Effector CD4-positive, alpha-beta T cell (primary cell): ENCODE results near the gene KIAA0753.
"Not testable (repeated sequence)": the region's sequence is repeated elsewhere in the genome, so short reads cannot be mapped to it uniquely, and the experiment has no call there.

Source experiments
- DNase-seq: peaks from one replicate; pipeline ENCODE4 v3.0.0-alpha.2; 2020

The KIAA0753 gene

DNA sequence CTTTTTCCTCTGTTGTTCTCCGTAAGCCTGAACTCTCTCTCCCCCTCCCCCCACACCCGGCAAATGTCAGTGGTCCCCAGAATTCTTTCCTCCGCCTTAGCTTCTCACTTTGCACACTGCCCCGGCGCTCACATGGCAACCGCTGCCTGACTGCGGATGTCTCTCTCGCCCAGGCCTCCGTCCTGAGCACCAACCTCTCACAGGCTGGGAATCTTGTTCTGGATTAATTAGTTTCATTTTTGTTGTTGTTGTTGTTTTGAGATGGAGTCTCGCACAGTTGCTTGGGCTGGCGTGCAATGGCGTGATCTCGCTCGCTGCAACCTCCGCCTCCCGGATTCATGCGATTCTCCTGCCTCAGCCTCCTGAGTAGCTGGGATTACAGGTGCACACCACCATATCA, 27.7 kb upstream of the KIAA0753 start:
- DNase-seq = no peak

DNA sequence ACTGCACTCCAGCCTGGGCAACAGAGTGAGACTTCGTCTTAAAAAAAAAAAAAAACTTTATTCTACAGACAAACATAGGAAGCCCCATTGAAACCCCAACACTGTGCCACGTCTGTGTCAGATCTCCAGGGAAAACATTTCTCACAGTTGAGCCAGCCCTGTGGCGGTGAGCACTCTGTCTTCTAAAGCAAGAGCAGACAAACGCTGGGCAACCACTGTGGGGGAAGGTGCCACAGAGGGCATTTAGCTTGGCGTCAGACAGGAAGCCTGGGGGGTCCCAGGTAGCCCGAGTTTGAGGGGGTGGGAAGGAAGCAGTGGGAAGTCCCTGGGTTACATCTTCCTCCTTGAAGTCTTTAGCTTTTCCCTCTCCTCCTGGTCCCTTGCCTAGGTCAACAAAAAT, 27.0 kb upstream of the KIAA0753 start:
- no peak for DNase-seq

DNA sequence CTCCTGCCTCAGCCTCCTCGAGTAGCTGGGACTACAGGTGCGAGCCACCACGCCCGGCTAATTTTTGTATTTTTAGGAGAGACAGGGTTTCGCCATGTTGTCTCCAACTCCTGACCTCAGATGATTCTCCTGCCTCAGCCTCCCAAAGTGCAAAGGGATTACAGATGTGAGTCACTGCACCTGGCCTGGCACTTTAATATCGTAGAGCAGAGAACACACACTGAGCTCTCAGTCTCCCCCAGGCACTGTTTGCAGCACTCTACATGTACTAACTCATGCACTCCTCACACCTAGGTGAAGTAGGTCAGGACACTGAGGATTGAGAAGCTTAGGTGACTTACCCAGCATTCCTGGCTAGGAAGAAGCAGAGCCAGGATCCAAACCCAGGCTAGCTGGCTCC, 26.0 kb upstream of the KIAA0753 start:
- no peak for DNase-seq

DNA sequence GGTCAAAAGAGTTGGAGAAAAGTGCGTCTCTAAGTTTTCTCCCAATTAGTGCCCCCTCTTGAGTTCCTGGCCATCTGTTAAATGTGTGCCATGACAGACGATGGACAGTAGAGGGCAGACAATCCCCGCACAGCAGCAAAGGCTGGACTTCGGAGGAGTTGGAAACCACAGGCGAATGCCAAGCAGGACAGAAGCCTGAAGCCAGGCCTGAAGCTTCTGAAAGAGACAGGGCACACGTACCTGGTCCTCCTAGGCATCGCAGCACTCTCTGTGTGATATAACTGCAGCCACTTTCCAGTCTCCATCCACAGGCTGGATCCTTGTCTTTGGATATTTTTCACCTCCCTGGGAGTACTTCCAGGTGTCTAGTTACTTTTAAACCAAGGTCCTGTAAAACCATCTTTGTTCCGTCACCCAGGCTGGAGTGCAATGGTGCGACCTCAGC, 25.6 kb upstream of the KIAA0753 start:
- peak; percentile 11 for DNase-seq

DNA sequence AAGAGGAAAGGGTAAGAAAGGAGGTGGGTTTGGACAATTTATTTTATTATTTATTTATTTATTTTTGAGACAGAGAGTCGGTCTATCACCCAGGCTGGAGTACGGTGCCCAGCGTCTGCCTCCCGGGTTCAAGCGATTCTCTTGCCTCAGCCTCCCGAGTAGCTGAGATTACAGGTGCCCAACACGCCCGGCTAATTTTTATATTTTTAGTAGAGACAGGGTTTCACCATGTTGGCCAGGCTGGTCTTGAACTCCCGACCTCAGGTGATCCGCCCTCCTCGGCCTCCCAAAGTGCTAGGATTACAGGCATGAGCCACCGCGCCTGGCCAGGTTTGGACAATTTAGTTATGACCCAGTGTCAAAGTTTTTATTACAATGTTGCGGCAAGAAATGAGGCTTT, 22.7 kb upstream of the KIAA0753 start:
- not testable (repeated sequence) for DNase-seq

DNA sequence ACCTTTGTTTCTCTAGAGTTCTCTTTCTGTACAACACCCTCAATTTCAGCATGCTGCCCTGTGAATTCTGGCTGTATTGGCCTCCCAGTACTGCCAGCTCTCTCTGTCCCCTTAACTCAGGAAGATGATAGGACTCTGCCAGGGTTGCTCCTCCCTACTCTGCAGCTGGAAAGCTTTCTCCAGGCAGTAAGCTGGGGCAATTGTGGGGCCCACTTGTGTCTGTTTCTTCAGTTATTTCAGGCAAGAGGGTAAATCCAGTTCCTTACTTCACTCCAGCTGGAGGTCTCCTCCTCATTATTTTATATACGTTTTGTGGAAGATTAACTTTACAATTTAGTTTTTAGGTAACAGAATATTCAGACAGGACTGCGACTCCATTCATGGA, 20.9 kb upstream of the KIAA0753 start:
- DNase-seq = no peak

DNA sequence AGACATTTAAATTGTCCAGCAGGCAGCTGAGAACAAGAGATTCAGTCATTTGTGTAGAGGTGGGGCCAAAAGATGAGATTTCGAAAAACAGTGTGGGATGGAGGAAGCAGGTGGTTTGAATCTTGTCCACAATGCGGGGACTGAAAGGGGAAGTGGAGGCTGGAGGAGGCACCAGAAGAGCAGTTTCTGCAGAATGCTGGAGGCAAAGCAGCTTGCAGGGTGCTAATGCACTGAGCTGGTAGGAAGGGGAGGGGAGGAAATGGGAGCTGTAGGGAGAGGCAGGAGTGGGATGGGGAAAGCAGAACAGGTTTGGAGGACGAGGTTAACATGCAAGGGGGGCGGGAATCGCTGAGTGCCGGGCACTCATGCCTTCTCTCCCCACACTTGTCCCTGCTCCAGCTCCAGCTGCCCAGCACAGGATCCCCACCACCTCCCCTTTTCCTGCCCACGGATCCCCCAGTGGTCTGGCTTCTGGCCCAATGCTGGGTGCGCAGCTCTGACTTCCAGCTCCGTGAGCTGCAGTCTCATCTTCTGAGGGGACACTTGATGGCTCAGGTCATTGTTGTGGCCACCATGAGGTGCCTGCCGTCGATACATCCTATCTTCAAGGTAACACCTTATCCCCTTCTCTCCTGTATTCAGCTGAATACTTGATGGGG, 20.4 kb upstream of the KIAA0753 start:
- no peak for DNase-seq

DNA sequence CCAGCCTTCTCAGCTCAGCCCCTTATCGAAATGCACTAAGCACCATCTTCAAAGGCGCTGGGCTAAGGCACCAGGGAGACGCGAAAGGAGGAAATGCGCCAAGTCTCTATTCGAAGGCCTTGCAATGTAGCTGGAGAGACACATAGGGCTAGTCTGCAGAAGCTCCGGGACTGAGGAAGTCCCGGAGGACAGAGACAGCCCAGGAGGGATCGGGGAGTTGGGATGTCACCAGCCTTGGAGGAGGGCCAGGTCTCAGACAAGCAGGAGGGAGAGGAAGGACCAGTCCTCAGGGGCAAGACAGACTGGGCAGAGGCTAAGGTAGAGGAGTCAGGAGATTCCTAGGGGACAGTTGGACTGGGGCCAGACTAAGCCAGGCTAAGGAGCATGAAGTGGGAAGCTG, 19.6 kb upstream of the KIAA0753 start:
- DNase-seq = no peak

DNA sequence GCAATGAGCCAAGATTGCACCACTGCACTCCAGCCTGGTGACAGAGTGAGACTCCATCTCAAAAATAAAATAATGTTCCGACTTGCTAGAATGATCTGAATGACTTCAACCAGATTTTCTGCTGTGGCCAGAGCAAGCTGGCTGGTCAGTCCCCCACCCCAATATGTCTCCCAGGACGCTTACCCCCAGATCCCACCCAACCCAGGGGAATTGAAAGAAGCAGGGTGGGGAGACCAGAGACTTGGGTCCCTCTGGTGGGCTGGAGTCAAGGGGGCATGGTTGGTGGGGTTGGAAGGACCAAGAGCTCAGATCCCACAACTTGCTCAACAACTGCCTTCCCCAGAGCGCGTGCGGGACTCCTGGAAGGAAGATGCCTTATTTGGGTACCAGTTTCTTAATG, 17.9 kb upstream of the KIAA0753 start:
- not testable (repeated sequence) for DNase-seq

DNA sequence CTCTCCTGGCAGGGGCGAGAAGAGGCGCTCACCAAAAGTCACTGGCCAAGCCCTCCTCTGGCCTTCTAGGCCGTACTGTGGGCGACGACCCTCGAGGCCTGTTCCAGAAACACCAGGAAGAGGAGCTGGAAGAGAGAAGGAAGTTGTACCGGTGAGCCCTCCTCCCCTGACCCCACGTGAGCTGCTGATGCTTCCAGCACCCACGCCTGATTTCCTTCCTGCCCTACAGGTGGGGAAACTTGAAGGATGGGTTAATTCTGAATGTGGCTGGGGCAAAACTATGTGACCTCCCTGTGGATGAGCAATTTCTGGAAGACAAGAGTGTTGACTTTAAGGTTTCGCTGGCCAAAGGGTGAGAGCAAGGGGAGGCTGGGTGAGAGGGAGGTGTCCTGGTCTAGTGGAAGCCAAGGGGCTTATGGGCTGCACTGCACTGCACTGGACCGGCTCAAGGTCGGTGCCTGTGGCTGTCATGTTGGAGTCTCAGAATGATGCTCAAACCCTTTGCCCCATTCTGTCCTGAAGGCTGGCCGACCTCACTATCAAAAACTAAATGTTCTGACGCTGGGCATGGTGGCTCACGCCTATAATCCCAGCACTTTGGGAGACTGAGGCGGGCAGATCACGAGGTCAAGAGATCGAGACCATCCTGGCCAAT, 17.2 kb upstream of the KIAA0753 start:
- no peak for DNase-seq

DNA sequence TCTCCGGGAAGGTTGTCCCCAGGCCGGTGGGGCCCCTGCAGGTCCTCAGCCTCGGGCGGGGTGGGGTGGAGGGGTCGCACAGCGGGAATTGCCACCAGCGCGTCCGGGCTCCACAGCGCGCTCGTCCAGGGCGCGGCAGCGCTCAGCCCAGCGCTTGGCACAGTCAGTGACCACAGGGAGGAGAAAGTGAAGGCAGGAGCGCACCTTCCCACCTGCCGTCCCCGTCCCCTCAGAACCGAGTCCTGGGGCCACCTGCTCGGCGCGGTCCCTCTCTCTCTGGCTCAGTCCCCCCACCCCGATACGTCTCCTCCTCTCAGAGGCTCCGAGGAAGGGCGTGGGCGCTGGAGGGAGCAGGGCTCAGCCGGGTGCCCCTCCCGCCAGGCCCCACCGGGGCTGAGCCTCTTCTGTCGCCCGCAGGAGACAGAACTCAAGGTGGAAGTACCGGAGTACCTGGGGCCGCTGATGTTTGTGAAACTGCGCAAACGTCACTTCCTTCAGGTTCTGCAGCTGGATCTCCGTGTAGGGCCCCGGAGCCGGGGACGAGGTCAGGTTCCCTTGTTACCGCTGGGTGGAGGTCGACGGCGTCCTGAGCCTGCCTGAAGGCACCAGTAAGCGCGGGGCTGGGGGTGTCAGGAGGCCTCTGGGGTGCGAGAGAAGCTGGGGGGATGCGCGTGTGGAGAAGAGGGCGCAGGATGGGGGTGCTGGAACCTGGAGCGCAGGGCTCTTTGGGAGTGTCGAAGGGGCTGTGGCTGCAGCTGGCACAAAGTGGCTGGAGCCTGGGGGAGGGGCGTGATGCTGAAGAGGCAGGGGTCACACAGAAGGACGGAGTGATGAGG, 16.5 kb upstream of the KIAA0753 start:
- peak; percentile 55 for DNase-seq

DNA sequence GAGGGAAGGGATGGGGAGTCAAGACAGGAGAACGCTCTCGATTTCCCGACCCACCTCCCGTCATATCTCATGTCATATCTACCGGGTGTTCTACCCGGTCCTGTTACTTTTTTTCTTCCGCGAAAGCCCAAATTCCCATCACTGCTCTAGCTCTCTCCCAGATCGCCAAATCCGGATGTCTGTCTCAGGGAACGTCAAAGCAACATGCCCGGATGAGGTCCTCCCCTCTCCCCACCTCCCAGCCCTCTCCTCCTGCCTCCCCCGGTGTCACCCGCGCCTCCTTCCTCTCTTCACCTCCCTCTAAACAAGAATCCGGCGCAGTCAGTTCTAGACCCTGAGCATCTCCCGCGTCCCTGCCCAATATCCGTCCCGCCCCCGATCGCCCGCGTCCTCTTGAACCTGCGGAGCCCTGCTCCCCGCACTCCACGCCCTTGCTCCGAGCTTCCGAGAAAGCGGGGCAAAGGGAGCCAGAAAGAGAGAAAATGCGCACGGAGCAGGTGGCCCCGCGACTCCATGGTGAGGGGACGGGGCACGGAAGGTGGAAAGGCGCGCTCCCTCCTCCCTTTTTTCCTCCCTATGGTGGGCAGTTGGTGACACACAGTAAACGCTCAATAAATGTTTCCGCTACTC, 15.3 kb upstream of the KIAA0753 start:
- not testable (repeated sequence) for DNase-seq

DNA sequence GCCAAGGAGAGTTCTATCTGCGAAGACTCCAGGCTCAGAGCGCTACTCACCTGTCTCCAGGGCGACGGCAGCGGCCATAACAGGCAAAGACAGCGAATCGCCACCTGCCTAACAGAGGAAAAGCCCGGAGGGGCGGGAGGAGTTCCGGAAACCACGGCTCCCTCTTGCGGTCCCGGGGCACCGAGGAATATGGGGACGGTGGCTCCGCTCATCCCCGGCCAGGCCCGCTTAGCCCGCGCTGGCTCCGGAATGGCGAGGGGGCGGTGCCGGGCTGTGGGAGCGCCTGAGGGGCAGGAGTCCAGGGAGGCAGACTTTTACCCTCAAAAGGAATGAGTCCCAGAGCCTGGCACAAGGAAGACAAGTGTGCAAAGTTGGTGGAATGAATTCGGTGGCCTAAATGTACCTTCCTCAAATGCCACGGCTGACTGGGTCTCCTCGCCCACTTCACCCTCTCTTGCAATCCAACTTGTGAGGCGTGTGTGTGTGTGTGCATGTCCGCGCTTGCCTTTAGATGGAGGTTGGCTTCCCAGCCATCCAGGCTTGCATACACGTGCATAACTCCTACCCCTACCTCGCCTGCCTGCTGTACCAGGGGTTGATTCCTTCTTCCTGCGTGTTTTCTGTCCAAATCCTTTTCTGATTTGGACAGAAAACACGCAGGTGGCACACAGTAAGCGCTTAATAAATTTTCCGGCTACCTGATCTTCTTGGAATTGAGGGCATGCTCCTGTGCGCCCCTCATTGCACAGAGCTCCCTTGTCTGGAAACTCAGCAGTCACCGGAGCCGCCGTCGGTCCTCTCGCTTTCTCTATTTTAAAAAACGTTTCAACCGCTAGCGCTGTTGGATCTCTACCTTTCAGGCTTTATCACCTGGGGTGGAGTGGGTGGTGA, 14.6 kb upstream of the KIAA0753 start:
- no peak for DNase-seq

DNA sequence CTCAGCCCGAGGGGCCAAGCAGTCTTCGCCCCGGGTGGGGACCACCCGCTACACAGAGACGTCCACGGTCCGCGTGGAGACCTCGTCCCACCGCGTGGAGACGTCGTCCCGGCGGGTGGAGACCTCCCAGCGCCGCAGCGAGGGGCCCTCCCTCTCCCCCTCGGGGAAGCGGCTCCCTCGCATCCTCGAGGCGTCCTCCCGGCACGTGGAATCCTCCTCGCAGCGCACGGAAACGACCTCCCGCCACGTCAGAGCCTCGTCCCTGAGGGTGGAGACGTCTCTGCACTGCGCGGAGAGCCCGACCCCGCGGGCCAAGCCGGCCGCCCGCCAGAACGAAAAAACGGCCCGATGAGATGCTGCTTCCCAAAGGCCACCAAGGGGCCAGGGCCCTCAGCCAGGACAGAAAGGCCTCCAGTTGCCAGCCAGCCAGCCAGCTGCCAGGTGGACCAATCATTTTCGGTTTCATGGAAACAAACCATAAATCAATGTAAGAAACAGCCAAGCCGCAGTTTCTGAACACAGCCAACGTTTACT, 11.5 kb upstream of the KIAA0753 start:
- DNase-seq = no peak

DNA sequence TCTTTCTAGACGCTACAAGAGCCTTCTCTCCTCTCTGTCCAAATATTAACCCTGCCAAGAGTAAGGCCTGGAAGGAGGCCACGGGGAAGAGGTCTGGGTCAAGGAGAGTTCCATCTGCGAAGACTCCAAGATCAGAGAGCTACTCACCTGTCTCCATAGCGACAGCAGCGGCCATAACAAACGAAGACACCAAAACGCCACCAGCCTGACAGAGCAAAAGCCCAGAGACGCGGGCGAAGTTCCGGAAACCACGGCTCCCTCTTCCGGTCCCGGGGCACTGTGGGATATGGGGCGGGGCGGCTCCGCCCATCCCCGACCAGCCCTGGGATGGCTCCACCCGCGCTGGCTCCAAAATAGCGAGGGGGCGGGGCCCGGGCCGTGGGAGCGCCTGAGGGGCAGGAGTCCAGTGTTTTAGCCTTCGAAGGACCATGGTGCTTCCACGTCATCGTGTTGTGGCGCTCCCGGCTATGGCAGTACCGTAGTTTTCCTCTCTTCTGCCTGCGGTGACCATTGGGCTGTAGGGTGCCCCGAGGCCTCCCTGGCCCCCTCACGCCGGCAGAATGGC, 10.9 kb upstream of the KIAA0753 start, which contains the start of the genes C17orf100 and MED31:
C17orf100 (plus strand) TSS at position 409 of the 565 bp plus-strand sequence; CDS start at position 561, 152 bp downstream.
MED31 (minus strand) TSS at position 252 of the 565 bp plus-strand sequence; CDS start at position 175, 77 bp downstream.
- DNase-seq = peak; percentile 91

DNA sequence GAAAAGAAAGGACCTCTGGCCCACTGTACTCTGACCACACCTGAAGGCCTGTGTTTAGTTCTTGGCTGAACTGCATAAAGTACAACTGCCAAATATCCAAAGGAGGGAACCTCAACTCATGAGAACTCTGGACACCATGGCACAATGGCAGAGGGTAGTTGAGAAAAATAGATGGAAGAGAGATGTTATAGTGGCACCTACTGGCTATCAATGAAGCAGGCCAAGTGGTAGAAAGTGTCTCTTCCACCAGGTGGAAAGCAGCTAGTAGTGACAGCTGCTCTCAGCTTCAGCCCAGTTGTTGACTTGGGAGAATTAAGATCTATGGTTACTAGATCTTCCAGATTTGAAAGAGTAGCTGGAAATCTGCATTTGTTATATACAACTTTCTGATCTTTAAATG, 7.7 kb upstream of the KIAA0753 start:
- DNase-seq = no peak

DNA sequence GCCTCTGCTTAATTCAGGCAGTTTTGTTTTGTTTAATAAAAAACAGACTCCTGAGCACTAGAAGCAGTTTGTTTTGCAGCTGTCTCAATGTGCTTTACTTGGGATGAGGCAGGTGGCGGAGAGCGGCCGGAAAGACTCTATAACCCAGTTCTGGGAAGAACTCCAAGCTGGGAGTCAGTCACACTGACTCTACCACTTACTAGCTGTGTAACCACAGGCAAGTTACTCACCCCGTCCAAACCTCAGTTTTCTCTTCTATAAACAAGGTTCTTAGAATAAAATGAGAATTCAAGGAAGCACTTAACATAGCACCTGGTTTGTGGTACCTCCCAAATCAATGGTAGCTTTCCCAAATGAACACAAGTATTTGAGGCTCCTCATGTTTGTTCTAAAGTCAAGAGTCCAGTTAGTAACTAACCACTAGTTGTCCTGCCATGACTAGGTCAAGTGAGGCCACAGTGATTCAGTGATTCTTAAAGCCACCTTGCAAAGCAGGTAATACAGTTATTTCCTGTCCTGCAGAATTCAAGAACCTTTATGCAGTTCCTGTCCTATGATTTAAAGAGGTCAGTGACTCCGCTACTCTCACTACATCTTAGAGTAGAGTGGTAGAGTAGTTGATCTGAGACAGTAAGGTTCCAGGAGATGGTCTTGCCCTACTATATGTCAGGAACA, 3.1 kb upstream of the KIAA0753 start:
- no peak for DNase-seq

DNA sequence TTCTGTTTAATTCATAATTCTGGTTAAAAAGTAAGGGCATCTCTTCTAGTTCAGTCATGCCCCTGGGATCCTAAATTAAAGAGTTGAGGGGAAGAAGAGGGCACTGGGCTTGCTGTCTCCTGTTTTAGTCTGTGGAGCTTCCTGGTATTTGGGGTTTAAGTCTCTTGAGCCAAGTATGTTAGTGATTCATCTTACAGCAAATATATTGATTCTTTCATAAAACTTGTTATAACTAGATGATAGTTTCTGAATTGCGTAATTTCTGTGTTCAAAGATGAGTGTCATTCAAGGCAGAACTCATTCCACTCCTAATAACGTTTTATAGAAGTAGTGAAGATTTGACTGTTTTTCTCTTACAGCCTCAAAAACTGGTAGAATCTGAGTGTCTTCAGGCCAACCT, 2.1 kb upstream of the KIAA0753 start:
- no peak for DNase-seq

DNA sequence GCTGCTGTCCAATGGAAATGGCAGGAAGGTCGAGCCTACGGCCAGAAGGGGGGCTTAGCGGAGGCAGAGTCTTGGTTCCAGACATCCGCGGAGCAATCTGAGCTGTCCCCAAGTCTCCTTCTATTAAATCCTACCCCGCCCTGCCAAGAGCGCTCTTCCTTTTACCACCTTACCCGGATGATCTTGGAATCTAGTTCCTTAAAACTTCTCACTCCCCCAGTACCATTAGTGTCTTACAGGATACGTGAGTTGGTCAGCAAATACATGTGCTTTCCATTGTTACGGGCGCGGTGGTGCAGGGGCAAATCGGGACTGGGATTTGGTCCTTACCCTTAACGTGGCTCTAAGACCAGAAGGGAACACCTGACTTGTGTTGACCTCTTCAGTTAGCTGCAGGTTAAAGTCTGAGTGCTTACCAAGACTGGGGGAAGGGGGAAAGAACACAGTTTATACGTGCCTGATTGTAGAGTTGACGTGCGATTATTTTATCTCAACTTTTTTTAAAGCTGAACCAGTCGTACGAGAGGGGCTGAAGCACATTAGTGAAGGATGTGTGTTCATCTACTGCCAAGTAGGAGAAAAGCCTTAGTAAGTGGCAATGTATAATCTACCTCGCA, 844 bp upstream of the KIAA0753 start:
- DNase-seq = no peak
